SK-N-SH treated with all-trans-retinoic acid at 6 μM for 48 hours (cell line): ENCODE measurements around the gene STMN1.

Source experiments
- ATAC-seq: fragments of 200-7000 bp; cut with Tn5 transposase; 3 replicates; pipeline ENCODE4 v1.9.1; 2020; ENCODE audit warnings: mild to moderate bottlenecking, moderate library complexity
- ARNTL ChIP-seq: fragments of 450-650 bp; formaldehyde crosslinking; IDR thresholded peaks from 2 replicates; pipeline ENCODE4 v1.5.0; 2020; ENCODE audit warnings: low read depth, mild to moderate bottlenecking, moderate library complexity, borderline replicate concordance
- BACH2 ChIP-seq: fragments of 250-450 bp; sonication (Bioruptor Pico); IDR thresholded peaks from 2 replicates; pipeline ENCODE4 v1.9.0; 2021; ENCODE audit warnings: mild to moderate bottlenecking, borderline replicate concordance
- CREB5 ChIP-seq: fragments of 250-450 bp; sonication (Bioruptor Pico); IDR thresholded peaks from 2 replicates; pipeline ENCODE4 v1.5.1; 2020; ENCODE audit warnings: low read depth, mild to moderate bottlenecking, moderate library complexity
- CSDC2 ChIP-seq: fragments of 250-450 bp; sonication (Bioruptor Pico); IDR thresholded peaks from 2 replicates; pipeline ENCODE4 v1.5.0; 2020; ENCODE audit warnings: mild to moderate bottlenecking, moderate library complexity
- CSRNP3 ChIP-seq: fragments of 250-450 bp; sonication (Bioruptor Pico); IDR thresholded peaks from 2 replicates; pipeline ENCODE4 v1.5.1; 2021; ENCODE audit warnings: mild to moderate bottlenecking, moderate library complexity
- ESRRG ChIP-seq: fragments of 250-450 bp; sonication (Bioruptor Pico); IDR thresholded peaks from 2 replicates; pipeline ENCODE4 v1.6.1; 2021; ENCODE audit warnings: mild to moderate bottlenecking
- GLIS3 ChIP-seq: fragments of 250-450 bp; sonication (Bioruptor Pico); IDR thresholded peaks from 2 replicates; pipeline ENCODE4 v1.5.0; 2020; ENCODE audit warnings: mild to moderate bottlenecking, moderate library complexity
- OSR1 ChIP-seq: fragments of 250-450 bp; sonication (Bioruptor Pico); IDR thresholded peaks from 2 replicates; pipeline ENCODE4 v1.8.0; 2022; ENCODE audit warnings: moderate library complexity, mild to moderate bottlenecking, inconsistent platforms
- PATZ1 ChIP-seq: fragments of 250-450 bp; sonication (Bioruptor Pico); IDR thresholded peaks from 2 replicates; pipeline ENCODE4 v1.8.0; 2020; ENCODE audit warnings: mild to moderate bottlenecking, moderate library complexity, borderline replicate concordance
- POU6F1 ChIP-seq: fragments of 250-450 bp; sonication (Bioruptor Pico); IDR thresholded peaks from 2 replicates; pipeline ENCODE4 v1.8.0; 2021; ENCODE audit warnings: low read depth, mild to moderate bottlenecking, moderate library complexity, borderline replicate concordance
- PPARA ChIP-seq: fragments of 250-450 bp; sonication (Bioruptor Pico); IDR thresholded peaks from 2 replicates; pipeline ENCODE4 v1.5.0; 2020; ENCODE audit warnings: mild to moderate bottlenecking, borderline replicate concordance
- SNAI2 ChIP-seq: fragments of 250-450 bp; sonication (Bioruptor Pico); IDR thresholded peaks from 2 replicates; pipeline ENCODE4 v1.5.0; 2020; ENCODE audit warnings: mild to moderate bottlenecking, moderate library complexity
- TCF4 ChIP-seq: fragments of 250-450 bp; sonication (Bioruptor Pico); IDR thresholded peaks from 2 replicates; pipeline ENCODE4 v1.8.0; 2021; ENCODE audit warnings: mild to moderate bottlenecking, moderate library complexity, borderline replicate concordance
- ZFP3 ChIP-seq: fragments of 250-450 bp; sonication (Bioruptor Pico); IDR thresholded peaks from 2 replicates; pipeline ENCODE4 v1.5.0; 2020; ENCODE audit warnings: mild to moderate bottlenecking, moderate library complexity
- ZFP30 ChIP-seq: fragments of 450-650 bp; formaldehyde crosslinking; IDR thresholded peaks from 2 replicates; pipeline ENCODE4 v1.5.0; 2022; ENCODE audit warnings: mild to moderate bottlenecking, moderate library complexity
- ZNF565 ChIP-seq: fragments of 450-650 bp; formaldehyde crosslinking; conservative IDR thresholded peaks from 2 replicates; pipeline ENCODE4 v1.5.0; 2020; ENCODE audit warnings: low read depth, mild to moderate bottlenecking, moderate library complexity
- ZNF70 ChIP-seq: fragments of 450-650 bp; formaldehyde crosslinking; IDR thresholded peaks from 2 replicates; pipeline ENCODE4 v1.5.0; 2020; ENCODE audit warnings: mild to moderate bottlenecking, moderate library complexity
- ZNF8 ChIP-seq: fragments of 450-650 bp; formaldehyde crosslinking; IDR thresholded peaks from 2 replicates; pipeline ENCODE4 v1.5.0; 2020; ENCODE audit warnings: mild to moderate bottlenecking, moderate library complexity
- TF ChIP-seq, protein P1 (sequence below): fragments of 250-450 bp; sonication (Bioruptor Pico); IDR thresholded peaks from 2 replicates; pipeline ENCODE4 v1.5.0; 2020; ENCODE audit warnings: mild to moderate bottlenecking, moderate library complexity

STMN1 gene

GRCh38 chr1:25870614-25871013 lies 35.6 kb downstream of the STMN1 start:
- TF ChIP-seq, protein P1, sequence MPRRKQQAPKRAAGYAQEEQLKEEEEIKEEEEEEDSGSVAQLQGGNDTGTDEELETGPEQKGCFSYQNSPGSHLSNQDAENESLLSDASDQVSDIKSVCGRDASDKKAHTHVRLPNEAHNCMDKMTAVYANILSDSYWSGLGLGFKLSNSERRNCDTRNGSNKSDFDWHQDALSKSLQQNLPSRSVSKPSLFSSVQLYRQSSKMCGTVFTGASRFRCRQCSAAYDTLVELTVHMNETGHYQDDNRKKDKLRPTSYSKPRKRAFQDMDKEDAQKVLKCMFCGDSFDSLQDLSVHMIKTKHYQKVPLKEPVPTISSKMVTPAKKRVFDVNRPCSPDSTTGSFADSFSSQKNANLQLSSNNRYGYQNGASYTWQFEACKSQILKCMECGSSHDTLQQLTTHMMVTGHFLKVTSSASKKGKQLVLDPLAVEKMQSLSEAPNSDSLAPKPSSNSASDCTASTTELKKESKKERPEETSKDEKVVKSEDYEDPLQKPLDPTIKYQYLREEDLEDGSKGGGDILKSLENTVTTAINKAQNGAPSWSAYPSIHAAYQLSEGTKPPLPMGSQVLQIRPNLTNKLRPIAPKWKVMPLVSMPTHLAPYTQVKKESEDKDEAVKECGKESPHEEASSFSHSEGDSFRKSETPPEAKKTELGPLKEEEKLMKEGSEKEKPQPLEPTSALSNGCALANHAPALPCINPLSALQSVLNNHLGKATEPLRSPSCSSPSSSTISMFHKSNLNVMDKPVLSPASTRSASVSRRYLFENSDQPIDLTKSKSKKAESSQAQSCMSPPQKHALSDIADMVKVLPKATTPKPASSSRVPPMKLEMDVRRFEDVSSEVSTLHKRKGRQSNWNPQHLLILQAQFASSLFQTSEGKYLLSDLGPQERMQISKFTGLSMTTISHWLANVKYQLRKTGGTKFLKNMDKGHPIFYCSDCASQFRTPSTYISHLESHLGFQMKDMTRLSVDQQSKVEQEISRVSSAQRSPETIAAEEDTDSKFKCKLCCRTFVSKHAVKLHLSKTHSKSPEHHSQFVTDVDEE (CRISPR knock-in tag) = no peak
- TF ChIP-seq ARNTL (no peak), TCF4 (no peak), BACH2 (CRISPR knock-in tag) (no peak), ESRRG (CRISPR knock-in tag) (no peak), POU6F1 (no peak), ZFP30 (CRISPR knock-in tag) (no peak), GLIS3 (CRISPR knock-in tag) (no peak), CREB5 (CRISPR knock-in tag) (no peak), ZNF565 (CRISPR knock-in tag) (no peak)
- no peak for ATAC-seq

DNA sequence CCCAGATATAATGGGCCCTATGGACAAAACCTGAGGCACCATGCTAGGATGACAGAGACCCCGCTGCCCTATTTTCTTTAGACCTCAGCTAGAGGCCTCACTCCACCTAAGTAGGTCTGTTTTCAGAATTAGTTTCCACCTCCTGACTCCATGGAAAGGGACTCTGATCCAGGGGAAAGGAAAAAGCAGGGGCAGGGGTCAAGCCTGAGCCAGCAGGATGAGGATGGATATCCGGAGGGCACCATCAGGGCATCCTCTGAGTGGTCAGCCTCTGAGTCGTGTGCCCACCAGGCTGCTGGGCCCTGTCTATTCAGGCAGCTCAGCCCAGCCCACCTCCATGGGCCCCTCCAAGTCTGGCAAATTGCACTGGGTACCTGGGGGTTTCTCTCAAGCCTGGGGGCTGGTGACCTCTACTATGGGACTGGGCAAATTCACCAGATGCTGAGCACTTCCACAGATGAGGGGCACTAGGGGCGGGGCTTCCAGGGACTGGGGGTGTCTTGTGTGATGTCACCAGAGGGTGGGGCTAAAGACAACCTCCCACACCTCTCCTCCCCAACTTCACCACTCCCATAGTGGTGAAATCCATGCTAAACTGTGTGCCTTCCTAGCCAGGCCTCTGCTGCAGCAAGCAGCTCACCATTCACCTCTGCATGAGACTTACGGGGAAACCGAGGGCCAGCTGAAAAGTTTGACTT lies 36.2 kb downstream of the STMN1 start:
- no peak for ATAC-seq
- no peak for TF ChIP-seq CSRNP3 (CRISPR knock-in tag)
- no peak for TF ChIP-seq ZFP3 (CRISPR knock-in tag)
- no peak for TF ChIP-seq BACH2 (CRISPR knock-in tag)
- no peak for TF ChIP-seq PPARA
- no peak for TF ChIP-seq ZNF565 (CRISPR knock-in tag)
- no peak for TF ChIP-seq TCF4
- no peak for TF ChIP-seq GLIS3 (CRISPR knock-in tag)
- TF ChIP-seq, protein P1 (CRISPR knock-in tag) = no peak
- TF ChIP-seq CREB5 (CRISPR knock-in tag) = no peak
- no peak for TF ChIP-seq OSR1 (CRISPR knock-in tag)
- no peak for TF ChIP-seq CSDC2 (CRISPR knock-in tag)
- TF ChIP-seq ARNTL = no peak
- no peak for TF ChIP-seq ZNF70 (CRISPR knock-in tag)
- TF ChIP-seq PATZ1 (CRISPR knock-in tag) = no peak
- no peak for TF ChIP-seq ZFP30 (CRISPR knock-in tag)
- TF ChIP-seq ZNF8 (CRISPR knock-in tag) = no peak
- no peak for TF ChIP-seq SNAI2 (CRISPR knock-in tag)
- TF ChIP-seq POU6F1 = no peak
